CD4-positive, alpha-beta T cell treated with Interleukin-15 for 4 hours (primary cell): Measurements from ENCODE around the gene CRYGC.
A peak's percentile ranks its signal among the peaks of the same experiment; 100 is the strongest.
"Not testable (repeated sequence)": the region's sequence is repeated elsewhere in the genome, so short reads cannot be mapped to it uniquely, and the experiment has no call there.

Experiments
- DNase-seq: peaks from one replicate; pipeline ENCODE4 v3.0.0-alpha.2; 2020; ENCODE audit warnings: low spot score

The CRYGC gene

GRCh38 chr2:208129744-208130711, at the start of gene CRYGC:
TSS of gene CRYGC (minus strand) at chr2:208129828. CDS start at chr2:208129792, 36 bp downstream.
- DNase-seq = no peak

GRCh38 chr2:208179028-208179609, 49.5 kb upstream of the CRYGC start:
- DNase-seq = no peak

- DNase-seq = no peak
Observed at GRCh38 chr2:208175840-208176153, 46.2 kb upstream of the CRYGC start.

- peak; percentile 62 for DNase-seq
Observed at GRCh38 chr2:208175069-208175839, 45.6 kb upstream of the CRYGC start.

GRCh38 chr2:208174144-208174543, 44.5 kb upstream of the CRYGC start:
- DNase-seq = no peak

- no peak for DNase-seq
Observed at GRCh38 chr2:208172125-208172524, 42.5 kb upstream of the CRYGC start.

GRCh38 chr2:208164951-208165755, 35.5 kb upstream of the CRYGC start:
- DNase-seq = no peak

GRCh38 chr2:208163489-208163888, 33.9 kb upstream of the CRYGC start, which contains the start of gene CRYGA:
TSS of gene CRYGA (minus strand) at chr2:208163589. CDS start at chr2:208163556, 33 bp downstream.
- DNase-seq = no peak

GRCh38 chr2:208156439-208156838, 26.8 kb upstream of the CRYGC start:
- DNase-seq = no peak

GRCh38 chr2:208153156-208153555, 23.5 kb upstream of the CRYGC start:
- no peak for DNase-seq

GRCh38 chr2:208150956-208151355, 21.3 kb upstream of the CRYGC start:
- no peak for DNase-seq

GRCh38 chr2:208150094-208150493, 20.5 kb upstream of the CRYGC start:
- no peak for DNase-seq

- no peak for DNase-seq
Observed at GRCh38 chr2:208148803-208149202, 19.2 kb upstream of the CRYGC start.

GRCh38 chr2:208147759-208148158, 18.1 kb upstream of the CRYGC start:
- no peak for DNase-seq

- DNase-seq = no peak
Observed at GRCh38 chr2:208147008-208147407, 17.4 kb upstream of the CRYGC start.

GRCh38 chr2:208146006-208146405, 16.4 kb upstream of the CRYGC start, which contains the start of gene CRYGB:
TSS of gene CRYGB (minus strand) at chr2:208146158. CDS start at chr2:208146120, 38 bp downstream.
- no peak for DNase-seq

- no peak for DNase-seq
Observed at GRCh38 chr2:208142925-208143799, 13.5 kb upstream of the CRYGC start.

- DNase-seq = no peak
Observed at GRCh38 chr2:208142240-208142924, 12.8 kb upstream of the CRYGC start.

GRCh38 chr2:208139447-208139846, 9.8 kb upstream of the CRYGC start:
- no peak for DNase-seq

- not testable (repeated sequence) for DNase-seq
Observed at GRCh38 chr2:208138334-208138733, 8.7 kb upstream of the CRYGC start.
